Activated T-helper 9 cell treated with anti-CD3 and anti-CD28 coated beads, Interleukin-2, amount 50 U/mL, for 16 hours (primary cell): Measurements from ENCODE around the gene TBC1D4.
"Not testable (repeated sequence)": the region's sequence is repeated elsewhere in the genome, so short reads cannot be mapped to it uniquely, and the experiment has no call there.

Experiments used
- DNase-seq: peaks from one replicate; pipeline ENCODE4 v3.0.0-alpha.2; 2020; ENCODE audit warnings: low read depth

The TBC1D4 gene

DNA sequence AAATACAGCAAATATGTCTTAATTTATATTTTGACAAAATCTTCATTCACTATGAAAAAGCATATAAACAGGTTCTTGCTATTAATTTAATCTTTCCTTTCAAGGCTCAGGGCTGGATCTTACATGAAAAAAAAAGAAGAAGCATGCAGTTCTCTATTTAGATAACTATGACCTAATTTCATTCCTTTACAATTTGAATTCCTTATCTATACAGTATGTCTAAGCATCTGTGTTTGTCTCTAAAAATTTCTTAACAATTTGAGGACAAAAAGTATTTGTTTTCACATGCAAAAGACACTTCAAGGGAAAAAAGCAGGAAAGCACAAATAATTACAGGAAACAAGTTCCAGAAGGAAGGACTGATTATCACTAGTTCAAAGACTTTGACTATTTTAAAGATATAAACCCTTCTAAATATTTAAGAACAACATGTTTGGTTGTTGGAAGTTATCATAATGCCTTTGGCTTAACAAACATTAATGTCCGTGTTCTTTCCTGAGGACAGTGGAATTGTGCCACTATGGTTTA lies 157.5 kb downstream of the TBC1D4 start:
- no peak for DNase-seq

DNA sequence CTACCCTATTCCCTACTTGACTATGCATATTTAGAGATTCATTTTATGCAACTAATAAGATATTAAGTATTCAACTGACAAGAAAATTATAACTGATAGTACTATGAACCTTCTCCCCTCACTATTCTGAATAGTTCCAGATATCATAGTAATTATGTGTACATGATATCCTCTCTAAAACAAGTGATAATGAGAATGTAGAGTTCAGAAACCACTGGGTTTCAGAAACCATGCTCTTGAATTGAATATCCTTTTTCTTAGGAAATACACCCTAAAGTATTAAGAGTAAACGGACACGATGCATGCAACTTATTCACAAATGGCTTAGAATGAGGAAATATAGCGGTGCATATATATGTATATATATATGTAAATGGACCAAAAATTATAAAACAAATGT lies 160.9 kb downstream of the TBC1D4 start:
- DNase-seq: no peak

- no peak for DNase-seq
Observed at GRCh38 chr13:75319254-75319653, 162.7 kb downstream of the TBC1D4 start.

- no peak for DNase-seq
Observed at GRCh38 chr13:75318138-75318833, 163.7 kb downstream of the TBC1D4 start.

DNA sequence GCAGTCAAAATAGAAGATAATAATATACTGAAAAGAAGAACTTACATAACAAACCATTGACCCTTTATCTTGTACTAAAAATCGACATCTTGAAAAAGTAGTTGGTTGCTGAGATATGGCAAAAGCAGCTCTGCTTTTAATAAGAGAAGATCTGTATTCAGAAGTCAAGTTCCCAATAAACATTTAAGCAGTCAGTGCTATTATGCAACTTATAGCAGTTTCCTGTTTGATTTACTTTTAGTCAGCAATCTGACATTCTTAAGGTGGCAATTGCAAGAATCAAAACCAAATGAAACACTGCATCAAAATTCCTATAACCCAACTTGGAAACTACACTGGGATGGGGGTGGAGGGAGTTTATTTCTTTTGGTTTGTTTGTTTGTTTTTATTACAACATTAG lies 165.5 kb downstream of the TBC1D4 start:
- no peak for DNase-seq

GRCh38 chr13:75312884-75313520 lies 169.0 kb downstream of the TBC1D4 start:
- no peak for DNase-seq

GRCh38 chr13:75309981-75310580 lies 171.9 kb downstream of the TBC1D4 start:
- no peak for DNase-seq

DNA sequence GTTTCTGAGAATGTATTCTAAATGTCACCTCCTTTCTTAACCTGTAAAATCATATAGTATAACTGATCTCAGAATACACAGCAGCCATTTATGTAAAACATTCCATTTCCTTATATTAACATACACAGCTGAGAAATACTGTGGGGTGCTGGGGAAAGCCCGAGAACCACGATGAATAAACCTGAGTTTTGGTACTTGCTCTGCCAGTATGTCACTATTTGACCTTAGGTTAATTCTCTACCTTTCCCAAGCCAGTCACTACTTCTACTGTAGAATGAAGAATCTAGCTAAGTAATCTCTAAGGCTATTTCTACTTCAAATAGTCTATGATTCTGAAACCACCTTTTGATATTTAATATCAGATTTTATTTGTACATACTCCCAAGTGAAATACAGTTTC lies 173.7 kb downstream of the TBC1D4 start:
- DNase-seq: no peak

DNA sequence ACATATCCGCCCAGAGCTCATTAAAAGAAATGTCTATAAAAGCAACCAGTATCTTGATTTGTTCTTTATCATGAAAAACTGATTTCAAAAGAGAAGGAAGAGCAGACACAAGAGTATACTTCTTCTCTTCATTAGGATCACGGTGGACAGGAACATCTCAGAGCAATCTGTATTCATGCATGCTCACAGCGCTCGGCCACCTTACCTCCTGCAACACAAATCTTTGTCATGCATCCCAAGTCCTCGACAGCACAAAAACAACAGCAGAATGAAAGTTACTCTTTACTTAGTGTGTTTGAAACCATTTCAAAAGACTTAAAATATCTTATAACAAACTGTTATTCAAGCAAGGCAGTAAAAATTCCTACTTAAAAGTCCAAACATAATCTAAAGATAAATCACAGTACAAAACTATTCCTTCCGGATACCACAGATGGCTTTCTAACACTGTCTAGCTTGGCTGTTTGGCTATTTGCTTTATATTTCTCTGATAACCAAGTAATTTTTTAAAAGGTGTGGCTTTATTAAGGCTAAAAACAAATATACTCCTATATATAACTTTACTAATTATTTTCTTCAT lies 174.5 kb downstream of the TBC1D4 start:
- DNase-seq: no peak

- not testable (repeated sequence) for DNase-seq
Observed at GRCh38 chr13:75306967-75307366, 175.0 kb downstream of the TBC1D4 start.

GRCh38 chr13:75305059-75305458 lies 176.9 kb downstream of the TBC1D4 start:
- no peak for DNase-seq

GRCh38 chr13:75303263-75303662 lies 178.7 kb downstream of the TBC1D4 start:
- DNase-seq: no peak

- no peak for DNase-seq
Observed at GRCh38 chr13:75302071-75302698, 179.8 kb downstream of the TBC1D4 start.

DNA sequence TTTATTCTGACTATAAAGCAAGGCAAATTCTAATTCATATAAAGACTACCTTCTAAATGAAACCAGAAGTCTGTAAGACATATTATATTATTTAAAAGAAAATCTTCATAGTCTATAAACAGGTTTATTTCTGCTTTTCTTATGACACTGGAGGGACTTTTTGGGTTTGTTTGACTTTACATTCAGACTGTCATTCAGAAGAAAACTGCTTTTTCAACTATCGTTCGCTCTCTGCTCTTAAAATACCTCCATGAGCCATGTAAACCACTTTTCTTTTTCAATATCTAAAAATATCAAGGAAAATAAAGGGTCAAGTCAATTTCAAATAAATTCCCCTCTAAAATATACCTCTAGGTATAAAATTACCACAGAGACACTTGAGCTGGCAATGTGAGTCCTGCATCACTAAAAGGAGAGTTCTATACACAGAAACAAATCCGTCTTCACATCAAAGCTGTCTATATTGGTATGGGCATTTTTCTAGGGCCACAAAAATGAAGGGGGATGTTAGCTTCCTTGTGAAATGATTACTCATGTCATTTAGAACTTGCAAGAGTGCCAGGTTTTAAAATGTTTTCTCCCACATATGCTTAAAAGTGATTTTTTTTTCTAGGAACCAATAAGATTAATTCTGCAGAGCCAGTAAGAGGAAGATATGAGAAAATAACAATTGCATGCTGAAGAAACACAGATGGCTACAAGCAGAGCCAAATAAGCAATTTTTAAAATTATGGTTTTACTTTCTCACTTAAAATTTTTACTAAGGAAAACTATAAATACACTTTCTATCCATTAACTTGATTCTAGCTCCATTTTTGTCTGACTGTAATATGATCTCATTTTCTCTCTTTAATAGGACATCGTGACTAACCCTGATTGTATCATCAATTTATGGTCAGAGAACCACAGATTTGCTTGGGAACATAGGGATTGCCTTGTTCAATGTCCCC lies 181.8 kb downstream of the TBC1D4 start:
- DNase-seq: no peak

- no peak for DNase-seq
Observed at GRCh38 chr13:75299246-75299645, 182.7 kb downstream of the TBC1D4 start.

- DNase-seq: no peak
Observed at GRCh38 chr13:75296641-75297040, 185.3 kb downstream of the TBC1D4 start.

GRCh38 chr13:75295201-75295600 lies 186.8 kb downstream of the TBC1D4 start:
- no peak for DNase-seq

- no peak for DNase-seq
Observed at GRCh38 chr13:75294110-75294509, 187.9 kb downstream of the TBC1D4 start.

DNA sequence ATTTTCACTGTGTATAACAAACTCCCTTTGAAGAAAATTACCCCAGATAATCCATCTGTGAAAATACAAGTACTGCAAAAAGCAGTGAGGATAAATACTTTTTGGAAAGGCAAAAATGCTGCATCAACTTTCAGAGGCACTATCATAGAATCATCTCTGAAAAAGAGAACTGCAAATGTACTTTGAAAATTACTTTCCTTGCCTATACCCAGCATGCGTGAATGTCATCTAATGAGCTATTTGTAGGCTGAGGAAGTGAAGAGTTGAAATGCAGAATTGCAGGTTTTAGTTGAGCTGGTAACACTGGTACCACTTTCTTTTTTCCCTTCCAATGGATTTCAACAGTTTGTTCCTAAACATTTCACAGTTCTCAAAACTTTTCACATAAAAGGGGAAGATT lies 196.7 kb downstream of the TBC1D4 start:
- DNase-seq: no peak

- no peak for DNase-seq
Observed at GRCh38 chr13:75279834-75280369, 202.1 kb downstream of the TBC1D4 start.

DNA sequence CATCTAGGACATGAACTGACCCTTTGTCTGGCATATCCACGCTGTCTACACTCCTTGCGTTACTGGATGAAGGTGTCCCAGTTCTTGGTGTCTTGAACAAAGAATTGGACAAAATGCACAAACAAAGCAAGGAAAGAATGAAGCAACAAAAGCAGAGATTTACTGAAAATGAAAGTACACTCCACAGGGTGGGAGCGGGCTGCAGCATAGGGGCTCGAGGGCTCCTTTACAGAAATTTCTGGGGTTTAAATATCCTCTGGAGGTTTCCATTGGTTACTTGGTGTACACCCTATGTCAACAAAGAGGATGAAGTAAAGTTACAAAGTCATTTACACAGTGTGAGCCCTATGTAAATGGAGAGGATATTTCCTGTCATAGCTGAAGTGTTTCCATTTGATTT lies 208.3 kb downstream of the TBC1D4 start:
- not testable (repeated sequence) for DNase-seq
